ENCODE data around the gene LILRA5.
"Not testable (repeated sequence)": the region's sequence is repeated elsewhere in the genome, so short reads cannot be mapped to it uniquely, and the experiment has no call there.

Gene LILRA5

DNA sequence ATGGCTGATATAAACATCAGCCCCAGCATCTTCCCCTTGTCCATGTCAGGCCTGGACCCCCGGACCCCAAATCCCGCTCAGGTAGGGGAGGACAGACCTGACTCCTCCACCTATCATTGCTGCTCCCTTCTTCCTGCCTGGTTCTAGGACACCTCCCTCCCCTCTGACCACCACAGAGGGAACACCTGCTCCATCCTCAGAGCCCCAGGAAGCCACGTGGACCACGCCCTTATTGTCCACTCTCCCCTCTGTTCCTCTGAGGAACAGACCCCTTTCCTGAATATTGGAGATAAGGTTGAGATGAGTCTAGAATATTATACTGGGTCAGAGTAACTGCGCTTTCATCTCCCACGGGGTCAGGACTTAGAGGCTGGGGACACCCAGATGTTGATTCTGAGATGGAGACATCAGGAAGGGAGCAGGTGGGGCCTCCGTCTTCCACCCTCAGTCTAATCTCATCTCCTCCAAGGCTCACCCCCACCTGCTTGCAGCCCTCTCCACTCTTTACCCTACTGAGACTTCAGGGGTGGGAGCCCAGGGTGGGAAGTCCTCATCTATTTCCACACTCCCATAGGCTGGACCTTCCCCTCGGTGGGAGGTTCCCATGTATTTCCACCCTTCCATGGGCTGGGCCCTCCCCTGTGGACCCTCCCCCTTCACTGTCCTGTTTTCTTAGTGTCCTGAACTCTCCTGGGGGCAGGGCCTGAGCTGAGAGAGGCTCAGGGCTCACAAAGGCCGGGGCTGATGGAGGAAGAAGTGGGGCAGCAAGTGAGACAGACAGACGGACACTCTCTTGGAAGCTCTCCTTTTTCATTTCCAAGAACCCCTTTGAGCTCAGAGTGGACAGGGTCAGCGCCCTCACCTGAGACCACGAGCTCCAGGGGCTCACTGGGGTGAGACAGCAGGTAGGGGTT lies 23.3 kb upstream of the LILRA5 start:
- no peak for DNase-seq
- in situ Hi-C loops (cut with MboI; ENCODE audit: low pct_unique_long_range_greater_than_20kb, low sequenced_read_pairs): no loop called here

DNA sequence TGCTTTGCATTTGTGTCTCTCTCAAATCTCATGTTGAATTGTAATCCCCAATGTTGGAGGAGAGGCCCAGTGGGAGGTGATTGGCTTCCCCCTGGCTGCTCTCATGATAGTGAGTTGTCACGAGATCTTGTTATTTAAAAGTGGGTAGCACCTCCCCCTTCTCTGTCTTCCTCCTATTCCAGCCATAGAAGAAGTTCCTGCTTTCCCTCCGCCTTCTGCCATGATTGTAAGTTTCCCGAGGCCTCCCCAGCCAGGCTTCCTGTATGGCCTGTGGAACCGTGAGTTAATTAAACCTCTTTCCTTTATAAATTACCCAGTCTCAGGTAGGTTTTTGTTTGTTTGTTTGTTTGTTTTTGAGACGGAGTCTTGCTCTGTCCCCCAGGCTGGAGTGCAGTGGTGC lies 22.2 kb upstream of the LILRA5 start:
- in situ Hi-C loops (cut with MboI; ENCODE audit: low pct_unique_long_range_greater_than_20kb, low sequenced_read_pairs): no loop called here

DNA sequence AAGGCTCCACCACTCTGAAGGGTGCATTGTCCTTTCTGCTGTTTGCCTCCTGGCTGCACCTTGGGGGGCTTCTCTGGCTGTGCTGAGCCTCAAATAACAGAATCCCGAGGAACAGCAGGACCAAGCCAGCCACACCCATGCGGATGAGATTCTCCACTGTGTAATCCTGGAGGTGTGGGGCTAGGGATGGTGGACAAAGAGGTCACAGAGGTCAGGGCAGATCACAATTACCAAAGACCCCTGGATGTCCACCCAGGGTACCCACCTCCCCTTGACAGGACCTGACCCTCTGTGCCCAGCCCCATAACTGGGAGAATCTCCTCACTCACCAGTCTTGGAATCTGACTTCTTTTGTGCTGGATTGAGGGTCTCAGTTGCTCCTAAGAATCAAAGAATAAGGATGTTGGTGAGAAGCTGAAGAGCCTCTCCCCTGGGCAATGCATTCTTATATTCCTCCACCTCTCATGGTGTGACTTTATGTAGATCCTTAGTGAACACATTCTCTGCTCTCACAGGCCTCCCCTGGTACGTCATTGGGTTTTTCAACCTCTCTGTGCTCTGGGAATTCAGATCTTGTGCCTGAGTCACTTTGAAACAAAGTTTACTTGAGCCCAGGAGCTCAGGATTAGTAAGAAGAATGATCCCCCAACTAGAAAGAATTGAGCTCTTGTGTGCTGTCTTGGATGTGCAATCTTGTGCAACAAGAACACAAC lies 20.8 kb upstream of the LILRA5 start:
- in situ Hi-C loops (cut with MboI; ENCODE audit: low pct_unique_long_range_greater_than_20kb, low sequenced_read_pairs): no loop called here
- no peak for DNase-seq

More for the DNA sequence above, 22.2 kb upstream of the LILRA5 start:
- DNase-seq: peak; percentile 79

DNA sequence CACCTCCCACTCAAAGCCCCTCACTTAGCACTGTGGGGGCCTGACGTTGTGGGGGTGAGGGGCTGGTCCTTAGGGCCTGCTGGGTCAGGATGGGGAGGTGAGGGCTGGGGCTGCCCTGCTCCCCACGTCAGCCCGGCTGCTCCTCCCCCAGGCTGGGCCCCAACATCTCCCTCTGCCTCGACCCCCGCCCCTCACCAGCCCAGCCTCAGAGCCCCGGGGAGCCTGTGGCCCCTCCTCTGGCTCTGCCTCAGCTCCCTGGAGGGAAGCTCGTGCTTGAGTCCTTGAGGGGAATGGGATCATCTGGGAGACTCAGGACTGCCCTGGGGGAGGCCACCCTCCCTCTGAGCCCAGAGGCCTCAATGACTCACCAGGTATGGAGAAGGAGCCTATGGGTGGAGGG lies 19.2 kb upstream of the LILRA5 start:
- in situ Hi-C loops (cut with MboI; ENCODE audit: low pct_unique_long_range_greater_than_20kb, low sequenced_read_pairs): no loop called here
- no peak for DNase-seq

DNA sequence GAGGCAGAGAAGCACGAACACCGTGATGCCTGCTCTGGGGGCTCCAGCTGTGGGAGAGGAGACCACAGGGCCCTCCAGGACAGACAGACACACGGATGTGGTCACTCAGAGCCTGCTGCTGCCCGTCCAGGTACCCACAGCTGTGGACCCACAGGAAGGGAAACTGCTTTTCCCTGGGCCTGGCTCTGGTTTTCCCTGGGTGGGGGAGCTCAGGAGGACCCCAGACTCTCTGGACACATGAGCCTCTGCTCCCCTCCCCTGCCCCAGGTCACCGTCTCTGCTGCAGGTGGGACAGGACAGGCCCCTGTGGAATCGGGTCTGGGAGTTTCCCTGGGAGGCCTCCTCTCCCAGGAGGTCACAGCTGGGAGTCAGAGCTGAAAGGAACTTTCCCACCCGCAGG lies 18.7 kb upstream of the LILRA5 start:
- DNase-seq: no peak
- in situ Hi-C loops (cut with MboI; ENCODE audit: low pct_unique_long_range_greater_than_20kb, low sequenced_read_pairs): no loop called here

DNA sequence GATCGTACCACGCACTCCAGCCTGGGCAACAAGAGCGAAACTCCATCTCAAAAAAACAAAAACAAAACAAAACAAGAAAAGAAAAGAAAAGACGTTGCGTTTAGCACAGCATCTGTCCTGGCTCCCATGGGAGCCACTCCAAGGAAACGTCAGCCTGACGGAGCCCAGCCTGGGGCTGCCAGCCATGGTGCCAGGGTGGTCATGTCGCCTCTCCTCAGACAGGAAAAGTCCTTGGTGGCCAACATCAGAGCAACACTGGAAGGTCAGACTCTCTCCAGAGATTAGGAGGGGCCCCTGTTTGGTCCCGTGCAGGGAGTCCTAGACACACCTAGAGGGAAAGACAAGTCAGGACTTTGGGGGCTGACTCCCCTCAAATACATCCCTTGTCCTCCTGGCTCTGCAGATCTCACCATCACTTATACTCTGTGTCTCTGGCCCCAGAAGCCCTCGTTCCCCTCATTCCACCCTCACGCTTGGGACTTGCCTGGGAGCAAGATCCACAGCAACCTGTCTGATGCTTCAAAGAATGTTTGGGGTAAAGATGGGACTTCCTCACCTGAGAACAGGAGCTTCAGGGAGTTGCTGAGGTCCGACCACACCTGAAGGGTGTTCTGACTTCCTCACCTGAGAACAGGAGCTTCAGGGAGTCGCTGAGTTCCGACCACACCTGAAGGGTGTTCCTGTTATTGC lies 16.7 kb upstream of the LILRA5 start:
- DNase-seq: no peak
- in situ Hi-C loops (cut with MboI; ENCODE audit: low pct_unique_long_range_greater_than_20kb, low sequenced_read_pairs): no loop called here

DNA sequence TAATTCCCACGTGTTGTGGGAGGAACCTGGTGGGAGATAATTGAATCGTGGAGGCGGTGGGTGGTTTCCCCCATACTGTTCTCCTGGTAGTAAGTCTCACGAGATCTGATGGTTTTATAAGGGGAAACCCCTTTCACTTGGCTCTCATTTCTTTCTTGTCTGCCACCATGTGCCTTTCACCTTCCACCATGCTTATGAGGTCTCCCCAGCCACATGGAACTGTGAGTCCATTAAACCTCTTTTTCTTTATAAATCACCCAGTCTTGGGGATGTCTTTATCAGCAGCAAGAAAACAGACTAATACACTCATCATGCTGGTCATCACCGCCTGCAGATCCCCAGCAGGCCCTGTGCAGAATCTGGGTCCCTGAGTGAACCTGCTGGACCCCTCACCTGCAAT lies 15.8 kb upstream of the LILRA5 start:
- in situ Hi-C loops (cut with MboI; ENCODE audit: low pct_unique_long_range_greater_than_20kb, low sequenced_read_pairs); DNase-seq: not testable (repeated sequence)

DNA sequence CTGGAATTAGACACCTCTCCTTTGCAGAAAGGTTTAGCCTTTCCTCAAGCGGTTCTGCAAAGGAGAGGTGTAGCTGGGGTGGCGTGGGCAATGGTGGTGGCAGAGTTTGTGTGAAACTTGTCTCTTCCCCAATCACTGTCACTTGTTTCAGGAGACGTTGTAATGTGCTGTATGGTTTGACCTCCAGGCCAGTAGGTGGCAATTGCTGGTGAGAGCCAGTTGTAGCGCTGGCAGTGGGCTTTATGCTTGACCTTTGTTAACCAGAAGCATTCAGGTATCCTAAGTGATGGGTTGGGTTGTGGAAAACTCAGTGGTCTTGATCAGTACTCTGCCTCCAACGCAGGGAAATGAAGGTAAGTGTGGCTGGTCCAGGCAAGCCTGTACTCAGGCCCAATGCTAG lies 12.7 kb upstream of the LILRA5 start:
- in situ Hi-C loops (cut with MboI; ENCODE audit: low pct_unique_long_range_greater_than_20kb, low sequenced_read_pairs): no loop called here
- DNase-seq: no peak

DNA sequence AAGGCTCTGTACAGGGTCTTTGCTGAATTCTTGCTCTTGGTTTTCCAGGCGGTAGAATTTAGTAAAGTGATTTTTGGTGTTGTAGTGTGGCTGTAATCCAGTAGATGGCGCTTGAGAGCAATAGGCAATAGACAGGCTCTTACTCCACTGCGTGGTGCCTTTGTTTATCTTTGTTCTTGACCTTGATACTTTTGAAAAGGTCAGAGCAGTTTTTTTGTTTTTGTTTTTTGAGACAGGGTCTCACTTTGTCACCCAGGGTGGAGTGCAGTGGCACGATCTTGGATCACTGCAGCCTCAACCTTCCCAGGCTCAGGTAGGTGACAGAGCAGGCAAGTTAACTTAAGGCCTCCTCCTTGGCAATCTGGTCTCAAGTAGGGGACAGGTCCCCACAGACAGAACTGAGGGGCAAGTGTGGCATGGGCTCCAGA lies 12.2 kb upstream of the LILRA5 start:
- in situ Hi-C loops (cut with MboI; ENCODE audit: low pct_unique_long_range_greater_than_20kb, low sequenced_read_pairs): no loop called here
- peak; percentile 79 for DNase-seq

DNA sequence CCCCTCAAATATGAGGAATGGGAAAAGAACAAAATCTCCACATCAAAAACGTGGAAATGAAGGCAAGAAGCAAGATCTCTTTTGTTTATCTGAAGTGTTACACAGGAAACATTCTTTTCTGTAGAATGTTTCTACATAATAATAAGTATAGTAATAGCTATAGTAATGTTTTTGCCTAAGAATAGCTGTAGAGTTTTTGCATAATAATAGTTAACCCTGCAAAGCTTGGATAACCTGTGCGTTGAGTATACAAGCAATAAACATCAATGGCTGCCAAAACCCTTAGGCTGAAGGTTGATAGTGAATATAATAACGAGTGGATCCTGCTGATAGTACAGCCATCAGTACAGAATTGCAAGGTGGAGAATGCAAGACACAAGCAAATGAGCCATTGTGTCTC lies 11.1 kb upstream of the LILRA5 start:
- DNase-seq: no peak
- in situ Hi-C loops (cut with MboI; ENCODE audit: low pct_unique_long_range_greater_than_20kb, low sequenced_read_pairs): no loop called here

DNA sequence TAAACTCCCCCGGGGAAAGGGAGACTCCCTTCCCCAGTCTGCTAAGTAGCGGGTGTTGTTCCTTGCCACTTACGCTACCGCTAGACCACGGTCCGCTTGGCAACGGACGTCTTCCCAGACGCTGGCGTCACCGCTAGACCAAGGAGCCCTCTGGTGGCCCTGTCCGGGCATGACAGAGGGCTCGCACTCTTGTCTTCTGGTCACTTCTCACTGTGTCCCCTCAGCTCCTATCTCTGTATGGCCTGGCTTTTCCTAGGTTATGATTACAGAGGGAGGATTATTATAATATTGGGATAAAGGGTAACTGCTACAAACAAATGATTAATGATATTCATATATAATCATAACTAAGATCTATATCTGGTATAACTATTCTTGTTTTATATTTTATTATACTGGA lies 10.0 kb upstream of the LILRA5 start:
- in situ Hi-C loops (cut with MboI; ENCODE audit: low pct_unique_long_range_greater_than_20kb, low sequenced_read_pairs); DNase-seq: not testable (repeated sequence)

DNA sequence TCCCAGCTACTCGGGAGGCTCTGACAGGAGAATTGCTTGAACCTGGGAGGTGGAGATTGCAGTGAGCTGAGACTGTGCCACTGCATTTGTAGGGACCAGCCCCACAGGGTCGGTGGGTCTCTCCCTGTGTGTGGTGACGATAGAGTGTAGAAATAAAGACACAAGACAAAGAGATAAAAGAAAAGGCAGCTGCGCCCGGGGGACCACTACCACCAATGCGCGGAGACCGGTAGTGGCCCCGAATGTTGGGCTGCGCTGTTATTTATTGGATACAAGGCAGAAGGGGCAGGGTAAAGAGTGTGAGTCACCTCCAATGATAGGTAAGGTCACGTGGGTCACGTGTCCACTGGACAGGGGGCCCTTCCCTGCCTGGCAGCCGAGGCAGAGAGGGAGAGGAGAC lies 9.3 kb upstream of the LILRA5 start:
- in situ Hi-C loops (cut with MboI; ENCODE audit: low pct_unique_long_range_greater_than_20kb, low sequenced_read_pairs); DNase-seq: not testable (repeated sequence)

DNA sequence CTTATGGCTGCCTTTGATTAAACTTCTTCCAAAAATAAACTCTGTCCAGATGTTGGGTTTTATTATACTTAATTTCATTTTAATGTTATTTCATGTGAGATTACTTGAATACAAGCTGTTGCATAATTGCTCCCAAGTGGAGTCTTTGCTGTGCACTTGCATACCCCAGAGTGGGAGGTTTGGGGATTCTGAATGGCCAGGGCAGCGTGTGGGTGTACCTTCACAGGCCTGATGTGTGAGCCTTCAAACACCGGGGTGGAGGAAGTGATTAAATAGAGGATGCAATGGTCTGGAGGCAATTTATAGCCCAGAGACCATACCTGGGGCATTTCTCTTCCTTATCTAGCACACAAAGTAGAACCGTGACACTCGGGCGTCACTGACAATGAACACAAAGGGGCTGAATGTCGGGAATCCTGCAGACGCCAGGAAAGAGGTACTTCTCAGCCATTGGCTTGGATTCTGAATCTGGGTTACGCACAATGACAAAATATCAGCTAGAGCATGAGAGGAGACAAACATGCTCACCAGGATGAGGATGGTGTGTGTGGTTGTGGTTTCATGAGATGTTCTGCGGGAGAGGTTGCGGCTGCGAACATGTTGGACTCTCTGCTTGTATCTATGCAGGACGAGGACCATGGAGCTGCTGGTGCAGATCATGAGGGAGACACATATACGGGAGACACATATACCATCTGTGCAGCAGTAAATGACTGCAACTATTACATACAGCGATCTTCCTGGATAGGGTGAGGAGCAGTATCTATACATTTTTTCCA lies 7.1 kb upstream of the LILRA5 start:
- in situ Hi-C loops (cut with MboI; ENCODE audit: low pct_unique_long_range_greater_than_20kb, low sequenced_read_pairs): no loop called here

DNA sequence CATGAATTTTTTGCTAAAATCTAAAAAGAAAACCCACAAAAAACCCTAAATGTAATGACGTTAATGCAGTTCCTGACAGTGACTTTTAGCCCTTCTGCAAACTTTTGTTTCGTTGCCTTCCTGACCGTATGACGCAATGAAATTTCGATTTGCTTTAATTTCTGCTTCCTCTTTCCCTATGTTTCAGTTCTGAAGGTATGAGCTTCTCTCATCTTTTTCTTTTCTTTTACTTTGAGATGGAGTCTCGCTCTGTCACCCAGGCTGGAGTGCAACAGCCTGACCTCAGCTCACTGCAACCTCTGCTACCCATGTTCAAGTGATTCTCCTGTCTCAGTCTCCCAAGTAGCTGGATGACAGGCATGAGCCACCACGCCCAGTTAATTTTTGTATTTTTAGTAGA lies 6.1 kb upstream of the LILRA5 start:
- in situ Hi-C loops (cut with MboI; ENCODE audit: low pct_unique_long_range_greater_than_20kb, low sequenced_read_pairs): no loop called here
- DNase-seq: peak; percentile 47

More for the DNA sequence above, 7.1 kb upstream of the LILRA5 start:
- no peak for DNase-seq

DNA sequence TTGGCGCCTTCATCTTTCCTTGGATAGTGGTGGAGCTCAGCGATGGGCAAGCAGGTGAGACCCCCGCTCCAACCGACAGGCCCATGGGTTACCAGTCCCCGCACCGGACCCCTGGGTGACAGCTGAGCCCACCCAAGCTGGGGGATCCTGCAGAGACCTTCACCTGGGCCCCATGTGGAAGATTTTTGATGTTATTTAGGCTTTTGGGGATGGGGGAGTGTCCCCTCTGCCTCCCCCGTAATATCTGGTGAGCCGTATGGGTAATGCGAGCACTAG lies 4.9 kb upstream of the LILRA5 start:
- no peak for DNase-seq
- in situ Hi-C loops (cut with MboI; ENCODE audit: low pct_unique_long_range_greater_than_20kb, low sequenced_read_pairs): no loop called here

DNA sequence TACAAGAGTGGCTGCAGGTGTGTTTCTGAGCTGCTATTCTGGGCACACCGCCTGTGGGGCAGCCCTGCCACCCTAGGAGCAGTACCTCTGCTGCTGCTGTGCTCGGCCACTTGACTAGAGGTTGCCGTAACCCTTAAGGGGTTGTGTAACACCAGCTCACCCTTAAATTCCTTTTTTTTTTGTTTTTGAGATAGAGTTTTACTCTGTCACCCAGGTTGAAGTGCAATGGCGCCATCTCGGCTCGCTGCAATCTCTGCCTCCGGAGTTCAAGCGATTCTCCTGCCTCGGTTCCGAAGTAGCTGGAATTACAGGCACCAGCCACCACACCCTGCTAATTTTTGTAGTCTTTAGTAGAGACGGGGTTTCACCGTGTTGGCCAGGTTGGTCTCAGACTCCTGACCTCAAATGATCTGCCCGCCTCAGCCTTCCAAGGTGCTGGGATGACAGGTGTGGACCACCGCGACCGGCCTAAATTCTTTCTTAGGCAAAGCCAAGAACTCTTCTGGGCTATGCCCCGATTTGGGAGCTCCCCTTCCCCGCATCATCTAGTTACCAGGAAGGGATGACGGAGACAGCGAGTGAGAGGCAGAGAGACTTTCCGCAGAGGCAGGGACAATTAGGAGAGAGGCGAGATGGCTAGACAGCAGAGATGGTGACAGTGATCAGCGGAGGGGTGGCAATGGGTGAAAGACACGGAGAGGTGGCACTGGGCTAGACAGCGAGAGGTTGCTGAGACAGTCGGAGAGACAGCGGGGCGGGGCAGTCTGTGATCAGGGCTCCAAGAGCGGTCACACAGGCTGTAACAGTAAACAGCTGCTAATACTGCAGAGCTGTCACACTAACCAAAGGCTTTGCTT lies 4.4 kb upstream of the LILRA5 start:
- no peak for DNase-seq
- in situ Hi-C loops (cut with MboI; ENCODE audit: low pct_unique_long_range_greater_than_20kb, low sequenced_read_pairs): no loop called here

DNA sequence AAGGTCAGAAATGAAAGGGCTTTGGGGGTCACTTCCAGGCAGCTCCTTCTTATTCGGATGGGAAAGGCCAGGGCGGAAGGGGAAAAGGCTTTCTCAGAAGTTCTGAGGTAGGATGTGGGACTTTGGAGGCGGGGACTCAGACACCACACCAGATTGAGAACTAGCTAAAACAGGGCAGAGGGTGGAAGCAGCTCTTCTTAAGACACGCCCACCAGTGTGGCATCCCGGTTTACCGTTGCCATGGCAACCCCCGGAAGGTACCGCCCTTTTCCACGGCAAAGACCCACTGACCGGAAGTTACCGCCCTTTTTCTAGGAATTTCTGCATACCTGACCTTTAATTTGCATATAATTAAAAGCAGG lies 3.8 kb upstream of the LILRA5 start:
- in situ Hi-C loops (cut with MboI; ENCODE audit: low pct_unique_long_range_greater_than_20kb, low sequenced_read_pairs): no loop called here
- no peak for DNase-seq

DNA sequence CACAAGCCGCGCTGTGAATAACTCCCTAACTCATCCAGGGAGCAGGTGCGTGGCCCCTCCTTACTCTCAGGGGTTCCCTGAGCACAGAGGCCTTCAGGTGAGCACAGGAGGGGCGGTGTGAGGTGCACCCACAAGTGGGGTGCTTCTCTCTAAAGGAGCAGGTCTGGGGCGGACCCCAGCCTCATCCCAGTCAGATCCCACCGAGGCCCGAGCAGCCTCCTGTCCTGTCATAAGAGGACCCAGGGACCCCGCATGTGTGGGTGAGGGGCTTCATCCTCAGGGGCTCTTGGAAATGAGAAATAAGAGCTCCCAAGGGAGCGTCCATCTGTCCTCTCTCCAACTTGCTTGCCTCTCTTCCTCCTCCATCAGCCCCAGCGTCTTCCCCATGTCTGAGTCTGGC lies 3.0 kb upstream of the LILRA5 start:
- no peak for DNase-seq
- in situ Hi-C loops (cut with MboI; ENCODE audit: low pct_unique_long_range_greater_than_20kb, low sequenced_read_pairs): no loop called here

DNA sequence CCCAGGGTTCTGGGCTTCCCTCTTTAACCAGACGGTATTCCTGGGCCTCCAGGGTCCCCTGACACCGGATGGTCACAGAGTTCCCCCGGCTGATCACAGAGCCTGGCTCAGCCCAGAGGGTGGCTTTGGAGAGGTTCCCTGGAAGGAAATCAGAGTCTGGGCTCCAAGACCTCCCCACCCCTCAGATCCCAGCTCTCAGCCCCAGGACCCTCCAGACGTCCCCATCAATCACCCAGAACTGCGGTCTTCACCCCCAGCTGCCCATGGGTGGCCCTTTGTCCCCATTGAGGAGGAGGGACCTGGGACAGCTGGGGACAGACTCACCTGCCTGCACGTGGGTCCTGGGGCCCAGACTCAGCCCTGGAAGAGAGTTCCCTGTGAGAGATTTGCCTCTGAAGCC lies 955 bp downstream of the LILRA5 start:
- in situ Hi-C loops (cut with MboI; ENCODE audit: low pct_unique_long_range_greater_than_20kb, low sequenced_read_pairs): no loop called here
- DNase-seq: no peak
